GM12891 (cell line): ENCODE data around the gene CISH. TPM values are rescaled to one million over a fixed set of nuclear protein-coding genes. Genes with fewer than 3 reads are reported as not detected.

Experiments
- DNase-seq: peaks from one replicate; pipeline ENCODE4 v3.0.0; 2011; ENCODE audit warnings: low spot score; ENCODE audit not compliant: insufficient read length
- FAIRE-seq: peaks from 2 replicates; lab custom pipeline; 2011; peaks lifted over from hg19 to GRCh38; lab: Jason Lieb, UNC
- PAX5 ChIP-seq: IDR thresholded peaks from 2 replicates; pipeline ENCODE4 v1.6.1; 2011; ENCODE audit warnings: low read length, moderate library complexity, mild to moderate bottlenecking; ENCODE audit not compliant: insufficient read depth, severe bottlenecking
- POLR2A ChIP-seq: IDR thresholded peaks from 2 replicates; pipeline ENCODE4 v1.6.1; 2011; ENCODE audit warnings: low read depth, low read length, control low read depth
- POLR2AphosphoS5 ChIP-seq: IDR thresholded peaks from 2 replicates; pipeline ENCODE4 v1.6.1; 2011; ENCODE audit warnings: low read depth, low read length, control low read depth
- POU2F2 ChIP-seq: IDR thresholded peaks from 2 replicates; pipeline ENCODE4 v1.6.1; 2011; ENCODE audit warnings: low read depth, mild to moderate bottlenecking, control low read depth, low read length, moderate library complexity
- SPI1 ChIP-seq: IDR thresholded peaks from 2 replicates; pipeline ENCODE4 v1.6.1; 2011; ENCODE audit warnings: low read depth, low read length, control low read depth
- TAF1 ChIP-seq: IDR thresholded peaks from 2 replicates; pipeline ENCODE4 v1.6.1; 2011; ENCODE audit warnings: low read depth, low read length, control low read depth
- polyA plus RNA-seq: library from polyadenylated mRNA; unstranded; fragments of >200 nt; gene quantifications from one replicate; pipeline ENCODE4 v1.2.1, GENCODE V29; 2012; ENCODE audit warnings: low read depth, missing spikeins, inconsistent platforms; ENCODE audit not compliant: missing spikeins

CISH gene
- polyA plus RNA-seq: 0.37 TPM

- FAIRE-seq (peak; percentile 92), DNase-seq (peak; percentile 94)
- TF ChIP-seq TAF1 (0 out of 2 replicates have a peak, but pooled peaks have one; percentile 42), PAX5 (no peak)
Measured at GRCh38 chr3:50611464-50612233, at the start of gene CISH. TSS of gene CISH (minus strand) at chr3:50611774. CDS start at chr3:50611650, 124 bp downstream.

- DNase-seq (no peak), FAIRE-seq (no peak)
- TF ChIP-seq TAF1 (no peak), SPI1 (no peak), POU2F2 (no peak), POLR2A (no peak), PAX5 (no peak), POLR2AphosphoS5 (no peak)
Measured at GRCh38 chr3:50660386-50660785, 48.8 kb upstream of the CISH start.

GRCh38 chr3:50658831-50659230 is 47.3 kb upstream of the CISH start:
- TF ChIP-seq POLR2AphosphoS5 (no peak), SPI1 (no peak), POU2F2 (no peak), POLR2A (no peak), TAF1 (no peak), PAX5 (no peak)
- DNase-seq (no peak), FAIRE-seq (no peak)

- DNase-seq: no peak
- no peak for FAIRE-seq
- TF ChIP-seq PAX5 (no peak), POLR2A (no peak), POLR2AphosphoS5 (no peak), POU2F2 (no peak), TAF1 (no peak), SPI1 (no peak)
Measured at GRCh38 chr3:50658416-50658815, 46.8 kb upstream of the CISH start.

- no peak for FAIRE-seq
- TF ChIP-seq SPI1: no peak
- TF ChIP-seq POLR2A: no peak
- no peak for TF ChIP-seq POU2F2
- no peak for TF ChIP-seq POLR2AphosphoS5
- TF ChIP-seq PAX5: no peak
- no peak for TF ChIP-seq TAF1
- DNase-seq: no peak
Measured at GRCh38 chr3:50657816-50658215, 46.2 kb upstream of the CISH start.

GRCh38 chr3:50657407-50657806 is 45.8 kb upstream of the CISH start:
- FAIRE-seq (no peak), DNase-seq (no peak)
- TF ChIP-seq POLR2AphosphoS5 (no peak), SPI1 (no peak), POU2F2 (no peak), PAX5 (no peak), TAF1 (no peak), POLR2A (no peak)

- no peak for TF ChIP-seq SPI1
- no peak for TF ChIP-seq POU2F2
- TF ChIP-seq POLR2A: no peak
- no peak for TF ChIP-seq PAX5
- TF ChIP-seq TAF1: no peak
- no peak for TF ChIP-seq POLR2AphosphoS5
- no peak for DNase-seq
- FAIRE-seq: no peak
Measured at GRCh38 chr3:50656417-50657195, 45.0 kb upstream of the CISH start.

GRCh38 chr3:50655009-50655830 is 43.6 kb upstream of the CISH start:
- TF ChIP-seq TAF1 (no peak), POLR2A (no peak), POU2F2 (no peak)
- DNase-seq (no peak), FAIRE-seq (no peak)
